Liver (tissue), 3 donors: ENCODE data around the gene KRTAP10-6.
"Not testable (repeated sequence)": the region's sequence is repeated elsewhere in the genome, so short reads cannot be mapped to it uniquely, and the experiment has no call there.

Source experiments
- ATF3 ChIP-seq: IDR thresholded peaks from 2 replicates; pipeline ENCODE4 v1.6.1; 2016; ENCODE audit warnings: antibody characterized with exemption
- CTCF ChIP-seq: fragments of 150-350 bp; IDR thresholded peaks from 2 replicates; pipeline ENCODE4 v1.5.1; 2017; ENCODE audit warnings: improper control_type of control experiment, low read depth, low read length; ENCODE audit not compliant: missing input control
- EGR1 ChIP-seq, 2 donors: IDR thresholded peaks; 2 replicates each; pipeline ENCODE4 v1.6.1; 2016 to 2018; ENCODE audit warnings: antibody characterized with exemption in 2 of 2, low read depth in 2 of 2
- FOXA1 ChIP-seq: IDR thresholded peaks from 2 replicates; pipeline ENCODE4 v1.6.1; 2016; ENCODE audit warnings: antibody characterized with exemption
- GABPA ChIP-seq, 2 donors: IDR thresholded peaks in 1 of 2; conservative IDR thresholded peaks in 1 of 2; 2 replicates each; pipeline ENCODE4 v1.6.1; 2016; ENCODE audit warnings: antibody characterized with exemption in 2 of 2, mild to moderate bottlenecking in 1 of 2, moderate library complexity in 1 of 2
- HNF4A ChIP-seq, 2 donors: conservative IDR thresholded peaks; 2 replicates each; pipeline ENCODE4 v1.6.1; 2016; ENCODE audit warnings: antibody characterized with exemption in 2 of 2, mild to moderate bottlenecking in 2 of 2
- RAD21 ChIP-seq, 2 donors: IDR thresholded peaks; 2 replicates each; pipeline ENCODE4 v1.6.1; 2016; ENCODE audit warnings: antibody characterized with exemption in 2 of 2, mild to moderate bottlenecking in 2 of 2
- REST ChIP-seq: IDR thresholded peaks from 2 replicates; pipeline ENCODE4 v1.6.1; 2016; ENCODE audit warnings: antibody characterized with exemption, mild to moderate bottlenecking
- TAF1 ChIP-seq: conservative IDR thresholded peaks from 2 replicates; pipeline ENCODE4 v1.6.1; 2016; ENCODE audit warnings: antibody characterized with exemption, mild to moderate bottlenecking
- YY1 ChIP-seq: IDR thresholded peaks from 2 replicates; pipeline ENCODE4 v1.6.1; 2016; ENCODE audit warnings: antibody characterized with exemption, mild to moderate bottlenecking
- ZBTB33 ChIP-seq: IDR thresholded peaks from 2 replicates; pipeline ENCODE4 v1.6.1; 2016; ENCODE audit warnings: antibody characterized with exemption
- donor health status: healthy.
- donor health status: healthy.

GRCh38 chr21:44627181-44627822 lies 35.0 kb upstream of the KRTAP10-6 start:
- not testable (repeated sequence) for TF ChIP-seq GABPA (IDR thresholded peaks at IDR 0.05 in 1 of 2, conservative IDR thresholded peaks at IDR 0.05 in 1 of 2); EGR1 (IDR thresholded peaks at IDR 0.05; ENCODE audit: low read depth in 2 of 2); CTCF; TAF1; ATF3; FOXA1; RAD21 (IDR thresholded peaks at IDR 0.05); HNF4A (conservative IDR thresholded peaks at IDR 0.05); ZBTB33; REST; YY1
